ENCODE results near the gene TMPO. TPM values are rescaled to one million over a fixed set of nuclear protein-coding genes. Genes with fewer than 3 reads are reported as not detected.
A peak's percentile ranks its signal among the peaks of the same experiment; 100 is the strongest.

Gene TMPO
- total and polyA plus RNA-seq, 10 of the 15 experiments (the other 5 are each of a cell fraction or from before 2014, with no cell fraction given) = 79.8 to 246 (median 179) TPM

DNA sequence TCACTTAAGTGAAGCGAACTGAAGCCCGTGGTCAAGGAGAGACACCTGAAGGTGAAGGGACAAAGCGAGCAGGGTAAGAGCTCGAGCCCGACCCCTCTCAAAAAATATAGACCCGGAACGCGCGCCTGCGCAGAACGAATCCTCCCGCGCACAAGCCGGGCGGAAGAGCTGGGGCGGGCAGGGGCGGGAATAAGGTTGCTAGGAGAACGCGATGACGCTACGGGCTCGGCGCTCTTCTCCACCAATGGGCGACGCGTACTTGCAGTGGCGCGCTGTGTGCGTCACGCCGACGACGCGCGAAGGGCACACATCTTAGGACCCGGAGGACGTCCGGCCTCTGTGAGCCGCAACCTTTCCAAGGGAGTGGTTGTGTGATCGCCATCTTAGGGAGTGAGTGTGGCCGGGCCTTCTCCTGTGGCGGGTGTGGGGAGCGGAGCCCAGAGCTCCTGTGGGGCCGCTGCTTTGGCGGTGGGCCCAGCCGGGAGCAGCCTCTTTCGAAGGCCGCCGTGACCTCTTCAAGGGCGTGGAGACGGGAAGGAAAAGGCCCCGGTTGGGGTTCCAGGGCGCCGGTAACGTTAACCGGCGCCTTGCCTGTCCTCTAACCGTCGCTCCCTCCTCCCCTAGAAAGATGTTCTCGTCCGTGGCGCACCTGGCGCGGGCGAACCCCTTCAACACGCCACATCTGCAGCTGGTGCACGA, 78.1 kb downstream of the TMPO start, which contains the start of gene SLC25A3 (continued):
- TF ChIP-seq, protein P1, sequence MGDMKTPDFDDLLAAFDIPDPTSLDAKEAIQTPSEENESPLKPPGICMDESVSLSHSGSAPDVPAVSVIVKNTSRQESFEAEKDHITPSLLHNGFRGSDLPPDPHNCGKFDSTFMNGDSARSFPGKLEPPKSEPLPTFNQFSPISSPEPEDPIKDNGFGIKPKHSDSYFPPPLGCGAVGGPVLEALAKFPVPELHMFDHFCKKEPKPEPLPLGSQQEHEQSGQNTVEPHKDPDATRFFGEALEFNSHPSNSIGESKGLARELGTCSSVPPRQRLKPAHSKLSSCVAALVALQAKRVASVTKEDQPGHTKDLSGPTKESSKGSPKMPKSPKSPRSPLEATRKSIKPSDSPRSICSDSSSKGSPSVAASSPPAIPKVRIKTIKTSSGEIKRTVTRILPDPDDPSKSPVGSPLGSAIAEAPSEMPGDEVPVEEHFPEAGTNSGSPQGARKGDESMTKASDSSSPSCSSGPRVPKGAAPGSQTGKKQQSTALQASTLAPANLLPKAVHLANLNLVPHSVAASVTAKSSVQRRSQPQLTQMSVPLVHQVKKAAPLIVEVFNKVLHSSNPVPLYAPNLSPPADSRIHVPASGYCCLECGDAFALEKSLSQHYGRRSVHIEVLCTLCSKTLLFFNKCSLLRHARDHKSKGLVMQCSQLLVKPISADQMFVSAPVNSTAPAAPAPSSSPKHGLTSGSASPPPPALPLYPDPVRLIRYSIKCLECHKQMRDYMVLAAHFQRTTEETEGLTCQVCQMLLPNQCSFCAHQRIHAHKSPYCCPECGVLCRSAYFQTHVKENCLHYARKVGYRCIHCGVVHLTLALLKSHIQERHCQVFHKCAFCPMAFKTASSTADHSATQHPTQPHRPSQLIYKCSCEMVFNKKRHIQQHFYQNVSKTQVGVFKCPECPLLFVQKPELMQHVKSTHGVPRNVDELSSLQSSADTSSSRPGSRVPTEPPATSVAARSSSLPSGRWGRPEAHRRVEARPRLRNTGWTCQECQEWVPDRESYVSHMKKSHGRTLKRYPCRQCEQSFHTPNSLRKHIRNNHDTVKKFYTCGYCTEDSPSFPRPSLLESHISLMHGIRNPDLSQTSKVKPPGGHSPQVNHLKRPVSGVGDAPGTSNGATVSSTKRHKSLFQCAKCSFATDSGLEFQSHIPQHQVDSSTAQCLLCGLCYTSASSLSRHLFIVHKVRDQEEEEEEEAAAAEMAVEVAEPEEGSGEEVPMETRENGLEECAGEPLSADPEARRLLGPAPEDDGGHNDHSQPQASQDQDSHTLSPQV (IDR thresholded peaks at IDR 0.05) = no peak
- TF ChIP-seq ZSCAN29 (IDR thresholded peaks at IDR 0.05) (no peak), ZNF274 (IDR thresholded peaks at IDR 0.05; ENCODE audit: insufficient read depth, insufficient read length) (no peak), POU2F2 (IDR thresholded peaks at IDR 0.05; ENCODE audit: borderline replicate concordance, low read depth, low read length) (peak; percentile 92), ZZZ3 (IDR thresholded peaks at IDR 0.05; ENCODE audit: control insufficient read depth, insufficient read length, low read depth) (no peak), NFYB (IDR thresholded peaks at IDR 0.05; ENCODE audit: insufficient read depth, low read depth, low read length) (peak; percentile 64; the same call in 1 of the 2 replicates), GABPA (IDR thresholded peaks at IDR 0.05; ENCODE audit: low read depth) (peak; percentile 61; the same call in 1 of the 2 replicates), JUNB (IDR thresholded peaks at IDR 0.05) (no peak), PAX5 (IDR thresholded peaks at IDR 0.05; ENCODE audit: borderline replicate concordance, low read depth, low read length) (peak; percentile 65; the same call in 1 of the 2 replicates), CBX3 (IDR thresholded peaks at IDR 0.05; ENCODE audit: borderline replicate concordance, low read depth) (no peak), SIN3A (IDR thresholded peaks at IDR 0.05; ENCODE audit: low read depth, low read length) (peak; percentile 65; the same call in 1 of the 2 replicates), MYB (IDR thresholded peaks at IDR 0.05; ENCODE audit: borderline replicate concordance, low read depth, low read length) (no peak), NBN (IDR thresholded peaks at IDR 0.05) (peak; percentile 97), BMI1 (IDR thresholded peaks at IDR 0.05; ENCODE audit: borderline replicate concordance) (peak; percentile 94), ZNF217 (IDR thresholded peaks at IDR 0.05) (no peak), NRF1 (conservative IDR thresholded peaks at IDR 0.05; ENCODE audit: low read depth, low read length) (peak; percentile 49), HDAC2 (IDR thresholded peaks at IDR 0.05) (no peak), SIX5 (IDR thresholded peaks at IDR 0.05; ENCODE audit: low read depth, low read length, severe bottlenecking) (peak; percentile 42), HCFC1 (IDR thresholded peaks at IDR 0.05; ENCODE audit: low read length) (peak; percentile 76), KAT2A (conservative IDR thresholded peaks at IDR 0.05; ENCODE audit: control insufficient read depth, low read depth, low read length) (no peak), FOXK2 (IDR thresholded peaks at IDR 0.05) (no peak)
- TF ChIP-seq, protein P2, sequence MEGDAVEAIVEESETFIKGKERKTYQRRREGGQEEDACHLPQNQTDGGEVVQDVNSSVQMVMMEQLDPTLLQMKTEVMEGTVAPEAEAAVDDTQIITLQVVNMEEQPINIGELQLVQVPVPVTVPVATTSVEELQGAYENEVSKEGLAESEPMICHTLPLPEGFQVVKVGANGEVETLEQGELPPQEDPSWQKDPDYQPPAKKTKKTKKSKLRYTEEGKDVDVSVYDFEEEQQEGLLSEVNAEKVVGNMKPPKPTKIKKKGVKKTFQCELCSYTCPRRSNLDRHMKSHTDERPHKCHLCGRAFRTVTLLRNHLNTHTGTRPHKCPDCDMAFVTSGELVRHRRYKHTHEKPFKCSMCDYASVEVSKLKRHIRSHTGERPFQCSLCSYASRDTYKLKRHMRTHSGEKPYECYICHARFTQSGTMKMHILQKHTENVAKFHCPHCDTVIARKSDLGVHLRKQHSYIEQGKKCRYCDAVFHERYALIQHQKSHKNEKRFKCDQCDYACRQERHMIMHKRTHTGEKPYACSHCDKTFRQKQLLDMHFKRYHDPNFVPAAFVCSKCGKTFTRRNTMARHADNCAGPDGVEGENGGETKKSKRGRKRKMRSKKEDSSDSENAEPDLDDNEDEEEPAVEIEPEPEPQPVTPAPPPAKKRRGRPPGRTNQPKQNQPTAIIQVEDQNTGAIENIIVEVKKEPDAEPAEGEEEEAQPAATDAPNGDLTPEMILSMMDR (IDR thresholded peaks at IDR 0.05 in 2 of 3, conservative IDR thresholded peaks at IDR 0.05 in 1 of 3; ENCODE audit: control insufficient read depth in 2 of 3, extremely low read depth in 1 of 3, insufficient read depth in 1 of 3, low read depth in 3 of 3, low read length in 3 of 3) = no peak
- TF ChIP-seq, protein P3, sequence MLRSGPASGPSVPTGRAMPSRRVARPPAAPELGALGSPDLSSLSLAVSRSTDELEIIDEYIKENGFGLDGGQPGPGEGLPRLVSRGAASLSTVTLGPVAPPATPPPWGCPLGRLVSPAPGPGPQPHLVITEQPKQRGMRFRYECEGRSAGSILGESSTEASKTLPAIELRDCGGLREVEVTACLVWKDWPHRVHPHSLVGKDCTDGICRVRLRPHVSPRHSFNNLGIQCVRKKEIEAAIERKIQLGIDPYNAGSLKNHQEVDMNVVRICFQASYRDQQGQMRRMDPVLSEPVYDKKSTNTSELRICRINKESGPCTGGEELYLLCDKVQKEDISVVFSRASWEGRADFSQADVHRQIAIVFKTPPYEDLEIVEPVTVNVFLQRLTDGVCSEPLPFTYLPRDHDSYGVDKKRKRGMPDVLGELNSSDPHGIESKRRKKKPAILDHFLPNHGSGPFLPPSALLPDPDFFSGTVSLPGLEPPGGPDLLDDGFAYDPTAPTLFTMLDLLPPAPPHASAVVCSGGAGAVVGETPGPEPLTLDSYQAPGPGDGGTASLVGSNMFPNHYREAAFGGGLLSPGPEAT (IDR thresholded peaks at IDR 0.05; ENCODE audit: low read depth) = peak; percentile 83

Data from GM12878 (cell line).